ENCODE measurements around the gene KPNA6.
"Not testable (repeated sequence)": the region's sequence is repeated elsewhere in the genome, so short reads cannot be mapped to it uniquely, and the experiment has no call there.

KPNA6 gene

GRCh38 chr1:32107742-32108661 is at the start of gene KPNA6:
Gene KPNA6, plus strand, starts transcription at chr1:32108056. Its CDS starts 75 bp downstream, at chr1:32108131.
- peak; percentile 95 for DNase-seq

GRCh38 chr1:32060914-32061313 is 46.9 kb upstream of the KPNA6 start:
- DNase-seq: no peak

- no peak for DNase-seq
Measured at GRCh38 chr1:32062867-32063230, 45.0 kb upstream of the KPNA6 start.

GRCh38 chr1:32063261-32063681 is 44.6 kb upstream of the KPNA6 start:
- DNase-seq: peak; percentile 47

- not testable (repeated sequence) for DNase-seq
Measured at GRCh38 chr1:32065613-32066488, 42.0 kb upstream of the KPNA6 start.

- peak; percentile 27 for DNase-seq
Measured at GRCh38 chr1:32066489-32066873, 41.4 kb upstream of the KPNA6 start.

- no peak for DNase-seq
Measured at GRCh38 chr1:32068957-32069588, 38.8 kb upstream of the KPNA6 start.

- no peak for DNase-seq
Measured at GRCh38 chr1:32071758-32072621, 35.9 kb upstream of the KPNA6 start.

- DNase-seq: peak; percentile 95
Measured at GRCh38 chr1:32072622-32073298, 35.1 kb upstream of the KPNA6 start, which contains the start of gene TMEM39B. Gene TMEM39B, plus strand, starts transcription at chr1:32072939. Its CDS starts 109 bp downstream, at chr1:32073048.

- DNase-seq: no peak
Measured at GRCh38 chr1:32073299-32074229, 34.3 kb upstream of the KPNA6 start.

- DNase-seq: no peak
Measured at GRCh38 chr1:32074841-32075240, 33.0 kb upstream of the KPNA6 start.

- no peak for DNase-seq
Measured at GRCh38 chr1:32077451-32077850, 30.4 kb upstream of the KPNA6 start.

- DNase-seq: no peak
Measured at GRCh38 chr1:32082022-32082421, 25.8 kb upstream of the KPNA6 start.

- not testable (repeated sequence) for DNase-seq
Measured at GRCh38 chr1:32086381-32086780, 21.5 kb upstream of the KPNA6 start.

GRCh38 chr1:32091176-32091575 is 16.7 kb upstream of the KPNA6 start:
- DNase-seq: no peak

- no peak for DNase-seq
Measured at GRCh38 chr1:32091591-32091990, 16.3 kb upstream of the KPNA6 start.

GRCh38 chr1:32094746-32095521 is 12.9 kb upstream of the KPNA6 start:
- DNase-seq: no peak

GRCh38 chr1:32099426-32099825 is 8.4 kb upstream of the KPNA6 start:
- DNase-seq: no peak

- no peak for DNase-seq
Measured at GRCh38 chr1:32100359-32100758, 7.5 kb upstream of the KPNA6 start.

All from CD4-positive, alpha-beta T cell treated with Interleukin-12 subunit alpha and Interleukin-12 subunit beta, for 1 hour (primary cell).